CD4-positive, alpha-beta T cell treated with Interleukin-2 at 100 ng/mL for 4 hours (primary cell): ENCODE measurements around the gene SLC35D2.
"Not testable (repeated sequence)": the region's sequence is repeated elsewhere in the genome, so short reads cannot be mapped to it uniquely, and the experiment has no call there.

Source experiments
- DNase-seq: peaks from one replicate; pipeline ENCODE4 v3.0.0-alpha.2; 2020; ENCODE audit warnings: low spot score

Gene SLC35D2

DNA sequence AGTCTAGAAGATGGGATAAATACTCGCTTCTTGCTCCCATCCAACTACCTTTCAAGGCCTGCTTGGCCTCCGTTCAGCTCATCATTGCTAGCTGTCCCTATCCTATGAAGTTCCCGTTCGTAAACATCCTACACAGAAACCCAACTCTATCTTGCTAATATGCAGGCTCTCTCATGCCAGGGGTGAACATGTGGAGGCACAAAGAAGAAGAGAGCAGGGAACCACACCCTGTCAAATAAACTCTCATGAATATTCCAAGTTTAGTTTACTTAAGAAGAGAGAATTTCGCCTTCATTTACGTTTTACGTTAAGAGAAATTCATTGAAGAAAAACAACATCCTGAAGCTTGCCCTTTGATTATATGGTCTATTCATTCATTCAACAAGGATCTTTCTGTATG lies 73.7 kb downstream of the SLC35D2 start:
- no peak for DNase-seq

DNA sequence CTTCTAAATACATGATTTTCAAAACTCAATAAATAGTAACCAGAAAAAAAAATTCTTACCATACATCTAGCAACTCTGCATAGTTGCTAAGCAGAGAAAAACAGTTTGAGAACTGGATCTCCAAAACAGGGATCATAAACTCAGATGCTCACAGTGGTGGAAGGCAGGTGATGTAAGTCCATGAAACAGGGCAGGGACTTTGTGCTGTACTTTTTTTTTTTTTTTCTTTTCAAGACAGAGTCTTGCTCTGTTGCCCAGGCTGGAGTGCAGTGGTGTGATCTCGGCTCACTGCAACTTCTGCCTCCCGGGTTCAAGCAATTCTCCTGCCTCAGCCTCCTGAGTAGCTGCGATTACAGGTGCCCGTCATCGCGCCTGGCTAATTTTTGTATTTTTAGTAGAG lies 76.6 kb downstream of the SLC35D2 start:
- DNase-seq = not testable (repeated sequence)

DNA sequence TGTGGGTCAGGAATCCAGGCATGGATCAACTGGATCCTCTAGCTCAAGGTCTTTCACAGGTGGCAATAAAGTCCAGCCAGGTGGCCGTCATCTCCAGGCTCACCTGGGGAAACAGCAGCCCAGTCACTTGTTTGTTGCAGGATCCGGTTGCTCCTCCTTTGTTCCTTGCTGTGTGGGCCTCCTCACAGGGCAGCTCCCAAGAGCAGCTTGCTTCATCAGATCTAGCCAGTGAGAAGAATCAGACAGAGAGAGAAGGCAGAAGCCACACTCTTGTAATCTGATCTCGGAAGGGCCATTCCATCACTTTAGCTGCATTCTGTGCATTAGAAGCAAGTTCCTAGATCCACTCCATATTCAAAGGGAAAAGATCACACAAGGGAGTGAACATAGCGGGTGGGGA lies 78.3 kb downstream of the SLC35D2 start:
- DNase-seq = no peak

GRCh38 chr9:96304230-96304629 lies 79.3 kb downstream of the SLC35D2 start:
- no peak for DNase-seq

DNA sequence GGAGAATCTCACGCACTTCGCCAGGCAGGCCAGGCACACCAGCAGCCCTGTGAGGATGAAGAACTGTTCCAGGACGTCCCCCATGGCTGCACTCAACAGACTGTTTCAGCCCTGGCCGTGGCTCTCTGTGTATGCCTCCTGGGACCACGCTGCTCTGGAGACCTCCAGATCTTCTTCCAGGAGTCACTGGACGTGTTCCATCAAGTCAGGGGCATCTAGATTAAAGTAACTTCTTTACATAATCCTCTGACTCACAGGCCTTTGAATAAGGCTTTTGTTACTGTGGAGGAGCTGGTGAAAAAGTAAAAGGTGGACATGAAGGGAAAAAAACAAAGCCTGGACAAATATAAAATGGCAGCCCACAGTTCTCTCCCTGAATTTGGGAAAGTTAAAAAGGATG lies 81.5 kb downstream of the SLC35D2 start, which contains the start of gene HSD17B3:
TSS of gene HSD17B3 (minus strand) at position 156 of the 400 bp plus-strand sequence. CDS start at position 84, 72 bp downstream.
- no peak for DNase-seq

DNA sequence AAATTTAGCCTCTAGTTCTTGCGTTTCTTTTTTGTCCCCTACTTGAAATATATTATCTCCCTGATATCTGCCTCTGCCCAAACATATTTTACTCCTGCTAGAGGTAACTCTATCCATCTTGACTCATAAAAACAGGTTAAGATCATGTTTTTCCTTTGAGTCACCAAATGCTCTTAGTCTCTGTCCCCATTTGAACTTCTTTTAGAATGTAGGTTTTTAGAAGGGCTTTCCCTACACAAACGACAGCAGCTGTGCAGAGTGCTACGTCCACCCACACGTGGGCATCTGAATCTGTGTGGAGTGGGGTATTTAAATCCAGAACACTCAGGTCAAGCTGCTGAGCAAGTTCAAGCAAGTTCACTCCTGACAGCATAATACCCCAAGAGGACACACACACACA lies 83.7 kb downstream of the SLC35D2 start:
- DNase-seq = no peak

GRCh38 chr9:96294159-96294545 lies 89.4 kb downstream of the SLC35D2 start:
- DNase-seq = no peak

DNA sequence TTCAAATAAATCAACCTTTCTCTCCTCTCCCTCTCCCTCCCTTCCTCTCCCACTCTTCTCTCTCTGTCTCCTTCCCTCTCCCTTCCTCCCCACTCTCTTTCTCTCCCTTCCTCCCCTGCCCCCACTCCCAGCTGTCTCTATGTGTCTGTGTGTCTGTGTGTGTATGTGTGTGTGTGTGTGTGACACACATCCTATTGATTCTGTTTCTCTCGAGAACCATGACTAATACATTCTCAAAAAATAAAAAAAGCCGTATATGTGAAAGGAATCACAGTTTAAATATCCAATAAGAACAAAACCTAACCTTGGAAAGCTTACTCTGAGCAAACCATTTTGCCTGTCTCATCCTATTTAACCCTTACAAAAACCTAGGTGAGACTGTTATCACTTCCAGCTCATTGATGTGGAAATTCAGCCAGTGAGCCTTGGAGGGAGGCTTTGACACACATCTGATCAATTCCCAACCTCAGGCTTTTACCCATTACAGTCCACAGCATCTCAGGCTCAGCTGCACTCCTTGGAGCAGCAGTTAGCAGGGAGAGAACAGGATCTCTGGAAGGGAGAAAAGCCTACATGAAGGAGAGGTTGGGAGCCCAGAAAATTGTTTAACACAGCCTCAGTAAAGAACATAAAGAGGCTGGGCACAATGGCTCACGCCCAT lies 89.9 kb downstream of the SLC35D2 start:
- no peak for DNase-seq

DNA sequence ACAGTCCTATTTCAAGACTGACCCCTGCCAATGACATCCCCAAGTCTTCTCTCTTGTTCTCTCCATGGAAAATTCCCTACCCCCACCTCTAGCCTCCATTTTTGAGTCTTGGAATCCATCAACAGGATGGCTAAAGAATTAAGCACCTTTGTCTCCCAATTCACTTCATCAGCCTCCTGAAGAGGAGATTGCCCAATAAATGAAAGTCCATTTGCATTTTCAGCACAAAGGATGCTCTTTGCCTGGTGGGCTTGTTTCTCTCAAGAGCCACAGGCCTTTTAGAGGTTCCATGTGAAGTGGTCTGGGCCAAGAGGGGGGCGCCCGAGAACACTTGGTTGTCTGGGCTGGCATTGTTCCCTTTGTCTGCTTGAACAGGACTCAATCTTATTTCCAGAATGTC lies 94.1 kb downstream of the SLC35D2 start:
- DNase-seq = no peak

- DNase-seq = no peak
These were observed 101.9 kb downstream of the SLC35D2 start for GRCh38 chr9:96281641-96282040.

GRCh38 chr9:96279932-96280331 lies 103.6 kb downstream of the SLC35D2 start:
- no peak for DNase-seq

GRCh38 chr9:96274939-96275338 lies 108.6 kb downstream of the SLC35D2 start:
- no peak for DNase-seq
